ENCODE measurements around the gene SAXO2. TPM values are rescaled to one million over a fixed set of nuclear protein-coding genes. Genes with fewer than 3 reads are reported as not detected.

SAXO2 gene
- total and polyA plus RNA-seq, 2 donors (not counting 3 experiments of a cell fraction or from before 2014, with no cell fraction given), result 0.98 to 5.2 TPM

GRCh38 chr15:82307714-82308081, 45.1 kb downstream of the SAXO2 start:
- Histone ChIP-seq H3K4me2 (ENCODE audit: insufficient read depth, low read length) (no peak overlapping the region), H3K9ac (replicated peaks; ENCODE audit: extremely low read depth, insufficient read depth, low read length) (no peak overlapping the region), H3K27me3 (ENCODE audit: control insufficient read depth in 2 of 2, insufficient read depth in 2 of 2, low read length in 2 of 2) (no peaks in the 10 kb centered on the region), H3K9me3 (replicated peaks; ENCODE audit: control insufficient read depth, insufficient read depth, low read length) (no peaks in the 10 kb centered on the region), H3K27ac (ENCODE audit: insufficient read depth, low read depth, low read length) (no peak overlapping the region), H3K4me3 (replicated peaks in 1 of 3; ENCODE audit: insufficient read depth in 1 of 3, low read depth in 1 of 3, low read length in 3 of 3) (no peak overlapping the region), H2AFZ (ENCODE audit: low read depth, low read length) (no peak overlapping the region), H3K79me2 (ENCODE audit: control insufficient read depth, insufficient read depth, low read length) (no peaks in the 10 kb centered on the region), H3K9me1 (replicated peaks; ENCODE audit: control insufficient read depth, extremely low read depth, insufficient read depth, low read length) (no peaks in the 10 kb centered on the region), H3K36me3 (ENCODE audit: control insufficient read depth in 2 of 2, extremely low read depth in 1 of 2, insufficient read depth in 2 of 2, low read length in 2 of 2) (no peaks in the 10 kb centered on the region), H3K4me1 (ENCODE audit: control insufficient read depth, extremely low read depth, insufficient read depth, low read length) (no peaks in the 10 kb centered on the region), H4K20me1 (replicated peaks; ENCODE audit: control insufficient read depth, extremely low read depth, insufficient read depth, low read length) (no peaks in the 10 kb centered on the region)
- POLR2A ChIA-PET, result no interaction called here
- BruUV-seq (replicated peaks), result no TSS peak
- CTCF ChIA-PET, result no interaction called here
- FAIRE-seq (no peak), DNase-seq (ENCODE audit: low read depth, low spot score) (no peak)
- dilution Hi-C loops (cut with MboI; ENCODE audit: extremely low pct_ligation_motif_present, low sequenced_read_pairs) (no loop called here), intact Hi-C loops (cut with micrococcal nuclease) (no loop called here)
- TF ChIP-seq FOS (IDR thresholded peaks at IDR 0.05; ENCODE audit: borderline replicate concordance, insufficient read depth, low read length), result no peak
- TF ChIP-seq EZH2 (IDR thresholded peaks at IDR 0.05; ENCODE audit: borderline replicate concordance, low read depth, low read length, severe bottlenecking), result no peak
- TF ChIP-seq JUN (IDR thresholded peaks at IDR 0.05; ENCODE audit: borderline replicate concordance, insufficient read depth, insufficient read length, low read depth), result no peak
- TF ChIP-seq GATA2 (IDR thresholded peaks at IDR 0.05; ENCODE audit: insufficient read depth, insufficient read length, low read depth, low read length), result no peak
- no peak for TF ChIP-seq CTCF (IDR thresholded peaks at IDR 0.05; ENCODE audit: extremely low read depth in 1 of 2, insufficient read depth in 1 of 2, low read depth in 1 of 2, low read length in 2 of 2)
- TF ChIP-seq POLR2AphosphoS5 (IDR thresholded peaks at IDR 0.05; ENCODE audit: insufficient read depth, low read depth, low read length), result no peak
- TF ChIP-seq MYC (IDR thresholded peaks at IDR 0.05; ENCODE audit: low read depth, low read length), result no peak
- no peak for TF ChIP-seq POLR2A (IDR thresholded peaks at IDR 0.05; ENCODE audit: low read depth, low read length)
- no peak for TF ChIP-seq MAX (IDR thresholded peaks at IDR 0.05; ENCODE audit: insufficient read depth, insufficient read length)
